SK-N-SH treated with all-trans-retinoic acid at 6 μM for 48 hours (cell line): ENCODE results near the gene MAP3K14.

Experiments used
- ATAC-seq: fragments of 200-7000 bp; cut with Tn5 transposase; 3 replicates; pipeline ENCODE4 v1.9.1; 2020; ENCODE audit warnings: mild to moderate bottlenecking, moderate library complexity
- ARNTL ChIP-seq: fragments of 450-650 bp; formaldehyde crosslinking; IDR thresholded peaks from 2 replicates; pipeline ENCODE4 v1.5.0; 2020; ENCODE audit warnings: low read depth, mild to moderate bottlenecking, moderate library complexity, borderline replicate concordance
- BACH2 ChIP-seq: fragments of 250-450 bp; sonication (Bioruptor Pico); IDR thresholded peaks from 2 replicates; pipeline ENCODE4 v1.9.0; 2021; ENCODE audit warnings: mild to moderate bottlenecking, borderline replicate concordance
- CSDC2 ChIP-seq: fragments of 250-450 bp; sonication (Bioruptor Pico); IDR thresholded peaks from 2 replicates; pipeline ENCODE4 v1.5.0; 2020; ENCODE audit warnings: mild to moderate bottlenecking, moderate library complexity
- CSRNP3 ChIP-seq: fragments of 250-450 bp; sonication (Bioruptor Pico); IDR thresholded peaks from 2 replicates; pipeline ENCODE4 v1.5.1; 2021; ENCODE audit warnings: mild to moderate bottlenecking, moderate library complexity
- ESRRG ChIP-seq: fragments of 250-450 bp; sonication (Bioruptor Pico); IDR thresholded peaks from 2 replicates; pipeline ENCODE4 v1.6.1; 2021; ENCODE audit warnings: mild to moderate bottlenecking
- GLIS3 ChIP-seq: fragments of 250-450 bp; sonication (Bioruptor Pico); IDR thresholded peaks from 2 replicates; pipeline ENCODE4 v1.5.0; 2020; ENCODE audit warnings: mild to moderate bottlenecking, moderate library complexity
- ISL1 ChIP-seq: fragments of 250-450 bp; sonication (Bioruptor Pico); IDR thresholded peaks from 2 replicates; pipeline ENCODE4 v2.1.2; 2022; ENCODE audit warnings: mild to moderate bottlenecking, moderate library complexity
- OSR1 ChIP-seq: fragments of 250-450 bp; sonication (Bioruptor Pico); IDR thresholded peaks from 2 replicates; pipeline ENCODE4 v1.8.0; 2022; ENCODE audit warnings: moderate library complexity, mild to moderate bottlenecking, inconsistent platforms
- PATZ1 ChIP-seq: fragments of 250-450 bp; sonication (Bioruptor Pico); IDR thresholded peaks from 2 replicates; pipeline ENCODE4 v1.8.0; 2020; ENCODE audit warnings: mild to moderate bottlenecking, moderate library complexity, borderline replicate concordance
- POU6F1 ChIP-seq: fragments of 250-450 bp; sonication (Bioruptor Pico); IDR thresholded peaks from 2 replicates; pipeline ENCODE4 v1.8.0; 2021; ENCODE audit warnings: low read depth, mild to moderate bottlenecking, moderate library complexity, borderline replicate concordance
- PPARA ChIP-seq: fragments of 250-450 bp; sonication (Bioruptor Pico); IDR thresholded peaks from 2 replicates; pipeline ENCODE4 v1.5.0; 2020; ENCODE audit warnings: mild to moderate bottlenecking, borderline replicate concordance
- RARB ChIP-seq: fragments of 250-450 bp; sonication (Bioruptor Pico); IDR thresholded peaks from 2 replicates; pipeline ENCODE4 v1.8.0; 2021; ENCODE audit warnings: mild to moderate bottlenecking, moderate library complexity
- TCF4 ChIP-seq: fragments of 250-450 bp; sonication (Bioruptor Pico); IDR thresholded peaks from 2 replicates; pipeline ENCODE4 v1.8.0; 2021; ENCODE audit warnings: mild to moderate bottlenecking, moderate library complexity, borderline replicate concordance
- TOX ChIP-seq: fragments of 250-450 bp; sonication (Bioruptor Pico); IDR thresholded peaks from 2 replicates; pipeline ENCODE4 v1.8.0; 2021; ENCODE audit warnings: mild to moderate bottlenecking, moderate library complexity, borderline replicate concordance
- TSHZ2 ChIP-seq: fragments of 250-450 bp; sonication (Bioruptor Pico); IDR thresholded peaks from 2 replicates; pipeline ENCODE4 v1.5.0; 2020; ENCODE audit warnings: mild to moderate bottlenecking, moderate library complexity
- ZC3H10 ChIP-seq: fragments of 250-450 bp; sonication (Bioruptor Pico); IDR thresholded peaks from 2 replicates; pipeline ENCODE4 v1.5.1; 2021; ENCODE audit warnings: mild to moderate bottlenecking, moderate library complexity
- ZFP3 ChIP-seq: fragments of 250-450 bp; sonication (Bioruptor Pico); IDR thresholded peaks from 2 replicates; pipeline ENCODE4 v1.5.0; 2020; ENCODE audit warnings: mild to moderate bottlenecking, moderate library complexity
- ZFP30 ChIP-seq: fragments of 450-650 bp; formaldehyde crosslinking; IDR thresholded peaks from 2 replicates; pipeline ENCODE4 v1.5.0; 2022; ENCODE audit warnings: mild to moderate bottlenecking, moderate library complexity
- ZNF565 ChIP-seq: fragments of 450-650 bp; formaldehyde crosslinking; conservative IDR thresholded peaks from 2 replicates; pipeline ENCODE4 v1.5.0; 2020; ENCODE audit warnings: low read depth, mild to moderate bottlenecking, moderate library complexity
- ZNF70 ChIP-seq: fragments of 450-650 bp; formaldehyde crosslinking; IDR thresholded peaks from 2 replicates; pipeline ENCODE4 v1.5.0; 2020; ENCODE audit warnings: mild to moderate bottlenecking, moderate library complexity
- ZNF8 ChIP-seq: fragments of 450-650 bp; formaldehyde crosslinking; IDR thresholded peaks from 2 replicates; pipeline ENCODE4 v1.5.0; 2020; ENCODE audit warnings: mild to moderate bottlenecking, moderate library complexity

Gene MAP3K14

GRCh38 chr17:45236282-45236606, 80.6 kb downstream of the MAP3K14 start:
- no peak for ATAC-seq
- no peak for TF ChIP-seq GLIS3 (CRISPR knock-in tag)

- TF ChIP-seq GLIS3 (CRISPR knock-in tag) = no peak
- no peak for TF ChIP-seq PATZ1 (CRISPR knock-in tag)
- TF ChIP-seq POU6F1 = no peak
- no peak for TF ChIP-seq PPARA (CRISPR knock-in tag)
- TF ChIP-seq ZFP30 = no peak
- TF ChIP-seq ISL1 = no peak
- no peak for TF ChIP-seq BACH2 (CRISPR knock-in tag)
- ATAC-seq = peak; percentile 83
Observed at GRCh38 chr17:45235416-45236281, 81.2 kb downstream of the MAP3K14 start.

GRCh38 chr17:45234641-45235415, 82.0 kb downstream of the MAP3K14 start:
- TF ChIP-seq ARNTL = no peak
- no peak for TF ChIP-seq ZNF8 (CRISPR knock-in tag)
- no peak for TF ChIP-seq ZNF70 (CRISPR knock-in tag)
- TF ChIP-seq TSHZ2 (CRISPR knock-in tag) = no peak
- no peak for TF ChIP-seq PATZ1 (CRISPR knock-in tag)
- no peak for TF ChIP-seq ZNF565 (CRISPR knock-in tag)
- TF ChIP-seq OSR1 (CRISPR knock-in tag) = no peak
- TF ChIP-seq PPARA (CRISPR knock-in tag) = no peak
- TF ChIP-seq CSRNP3 = no peak
- no peak for TF ChIP-seq BACH2 (CRISPR knock-in tag)
- TF ChIP-seq TOX = no peak
- no peak for TF ChIP-seq GLIS3 (CRISPR knock-in tag)
- no peak for TF ChIP-seq ZC3H10 (CRISPR knock-in tag)
- no peak for TF ChIP-seq RARB (CRISPR knock-in tag)
- no peak for TF ChIP-seq ESRRG (CRISPR knock-in tag)
- TF ChIP-seq ISL1 = no peak
- no peak for TF ChIP-seq ZFP3 (CRISPR knock-in tag)
- no peak for TF ChIP-seq TCF4 (CRISPR knock-in tag)
- no peak for TF ChIP-seq POU6F1
- no peak for TF ChIP-seq CSDC2 (CRISPR knock-in tag)
- TF ChIP-seq, all 23 proteins: peak for 0
- ATAC-seq = peak; percentile 57
